SH-SY5Y (cell line): Measurements from ENCODE around the gene AKAP17A.

Source experiments
- GATA2 ChIP-seq: IDR thresholded peaks from 2 replicates; pipeline ENCODE4 v1.6.1; 2011; ENCODE audit warnings: mild to moderate bottlenecking, low read depth, low read length
- GATA3 ChIP-seq: IDR thresholded peaks from 2 replicates; pipeline ENCODE4 v1.6.1; 2011; ENCODE audit warnings: low read depth, mild to moderate bottlenecking, low read length, moderate library complexity

AKAP17A gene

GRCh38 chrX:1596676-1597344 lies 5.4 kb downstream of the AKAP17A start:
- TF ChIP-seq GATA2 (no peak), GATA3 (no peak)

- TF ChIP-seq GATA2 (no peak), GATA3 (no peak)
These were observed 6.1 kb downstream of the AKAP17A start for GRCh38 chrX:1597345-1598020.

GRCh38 chrX:1598021-1598875 lies 6.8 kb downstream of the AKAP17A start:
- TF ChIP-seq GATA2 (no peak), GATA3 (no peak)

- TF ChIP-seq GATA2: no peak
- TF ChIP-seq GATA3: no peak
These were observed 7.7 kb downstream of the AKAP17A start for GRCh38 chrX:1598876-1599790.

- no peak for TF ChIP-seq GATA3
- TF ChIP-seq GATA2: no peak
These were observed 8.5 kb downstream of the AKAP17A start for GRCh38 chrX:1599791-1600405.

- TF ChIP-seq GATA3: no peak
- no peak for TF ChIP-seq GATA2
These were observed 9.1 kb downstream of the AKAP17A start for GRCh38 chrX:1600406-1601050.

- no peak for TF ChIP-seq GATA2
- TF ChIP-seq GATA3: no peak
These were observed 9.8 kb downstream of the AKAP17A start for GRCh38 chrX:1601051-1601767.

- TF ChIP-seq GATA3 (no peak), GATA2 (no peak)
These were observed 10.3 kb downstream of the AKAP17A start for GRCh38 chrX:1601768-1602085.

- no peak for TF ChIP-seq GATA2
- no peak for TF ChIP-seq GATA3
These were observed 10.9 kb downstream of the AKAP17A start for GRCh38 chrX:1602299-1602698.

- no peak for TF ChIP-seq GATA2
- TF ChIP-seq GATA3: no peak
These were observed 15.1 kb downstream of the AKAP17A start for GRCh38 chrX:1606496-1606895.

GRCh38 chrX:1609311-1609710 lies 17.9 kb downstream of the AKAP17A start:
- TF ChIP-seq GATA2: no peak

- TF ChIP-seq GATA3 (no peak), GATA2 (no peak)
These were observed 18.4 kb downstream of the AKAP17A start for GRCh38 chrX:1609762-1610161.

GRCh38 chrX:1610166-1610565 lies 18.8 kb downstream of the AKAP17A start:
- TF ChIP-seq GATA2 (no peak), GATA3 (no peak)

GRCh38 chrX:1610736-1611135 lies 19.3 kb downstream of the AKAP17A start:
- no peak for TF ChIP-seq GATA2
- TF ChIP-seq GATA3: no peak
